Globus pallidus (tissue), 1 donor: Measurements from ENCODE around the gene SLITRK3.
"Not testable (repeated sequence)": the region's sequence is repeated elsewhere in the genome, so short reads cannot be mapped to it uniquely, and the experiment has no call there.

Experiments used
- DNase-seq: peaks from one replicate; pipeline ENCODE4 v3.0.0-alpha.2; 2015; ENCODE audit warnings: low spot score

SLITRK3 gene

GRCh38 chr3:165192610-165193192 is 3.5 kb downstream of the SLITRK3 start:
- DNase-seq, result peak; percentile 33

GRCh38 chr3:165191491-165191890 is 4.7 kb downstream of the SLITRK3 start:
- DNase-seq, result no peak

- DNase-seq, result no peak
Observed at GRCh38 chr3:165188452-165188851, 7.7 kb downstream of the SLITRK3 start.

GRCh38 chr3:165185707-165186327 is 10.4 kb downstream of the SLITRK3 start:
- DNase-seq, result peak; percentile 66

- DNase-seq, result no peak
Observed at GRCh38 chr3:165181556-165181955, 14.6 kb downstream of the SLITRK3 start.

- DNase-seq, result no peak
Observed at GRCh38 chr3:165170236-165170635, 25.9 kb downstream of the SLITRK3 start.

- DNase-seq, result no peak
Observed at GRCh38 chr3:165169368-165169767, 26.8 kb downstream of the SLITRK3 start.

GRCh38 chr3:165162883-165163282 is 33.3 kb downstream of the SLITRK3 start:
- no peak for DNase-seq

GRCh38 chr3:165159760-165160421 is 36.3 kb downstream of the SLITRK3 start:
- no peak for DNase-seq

- no peak for DNase-seq
Observed at GRCh38 chr3:165158011-165158410, 38.2 kb downstream of the SLITRK3 start.

- DNase-seq, result no peak
Observed at GRCh38 chr3:165156757-165157420, 39.3 kb downstream of the SLITRK3 start.

GRCh38 chr3:165148876-165149441 is 47.2 kb downstream of the SLITRK3 start:
- DNase-seq, result no peak

GRCh38 chr3:165144271-165144670 is 51.9 kb downstream of the SLITRK3 start:
- DNase-seq, result no peak

GRCh38 chr3:165139918-165140317 is 56.3 kb downstream of the SLITRK3 start:
- not testable (repeated sequence) for DNase-seq
